Measurements from ENCODE around the gene FCN2. TPM values are rescaled to one million over a fixed set of nuclear protein-coding genes. Genes with fewer than 3 reads are reported as not detected.

The FCN2 gene
- total and polyA plus RNA-seq, 2 of the 4 experiments (the other 2 are of a cell fraction) = not detected

DNA sequence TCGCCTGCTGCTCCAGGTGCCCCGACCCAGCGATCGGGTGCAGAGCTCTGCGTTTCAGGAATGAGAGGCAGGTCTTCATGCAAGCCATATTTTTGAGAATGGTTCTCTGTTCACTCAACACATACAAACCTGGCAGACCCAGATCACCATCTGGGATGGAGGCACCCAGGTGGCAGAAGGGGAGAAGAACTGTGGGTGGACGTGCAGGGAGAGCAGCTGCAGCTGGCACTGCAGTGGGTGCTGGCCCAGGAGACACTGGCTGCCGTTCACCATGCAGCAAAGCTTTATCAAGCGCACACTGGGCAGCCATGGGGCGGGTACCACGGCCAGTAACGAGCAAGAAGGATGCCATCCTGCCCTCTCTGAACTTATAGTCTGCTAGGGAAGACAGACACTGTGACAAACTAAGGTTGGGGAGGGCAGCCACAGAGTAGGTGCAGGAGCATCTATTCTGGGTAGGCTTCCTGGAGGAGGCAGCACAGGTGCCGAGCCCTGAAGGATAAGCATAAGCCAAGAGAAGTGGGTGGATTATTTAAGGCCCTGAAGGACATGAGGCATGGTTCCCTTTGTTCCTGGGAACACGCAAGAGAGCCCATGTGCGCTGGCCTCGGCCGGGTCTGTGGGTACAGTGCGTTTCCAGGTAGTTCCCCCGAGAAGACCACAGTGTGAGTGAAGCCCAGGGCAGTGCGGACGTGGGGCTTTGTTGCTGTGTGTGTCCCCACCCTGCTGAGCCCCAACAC lies 46.2 kb upstream of the FCN2 start:
- Histone ChIP-seq H2BK20ac (ENCODE audit: low read depth, low read length) (no peak overlapping the region), H2BK15ac (ENCODE audit: low read depth, low read length) (no peak overlapping the region), H2BK5ac (ENCODE audit: low read depth, low read length, poor library complexity, severe bottlenecking) (no peak overlapping the region), H2AK9ac (replicated peaks; ENCODE audit: low read depth, low read length, poor library complexity) (no peak overlapping the region), H4K20me1 (ENCODE audit: insufficient read depth, low read length) (peaks cover 22% of the 10 kb centered on the region), H3K79me1 (ENCODE audit: low read depth in 1 of 2, low read length in 2 of 2) (peaks cover 4 to 12% of the 10 kb centered on the region in 2 experiments; a peak in 3 of 4 replicates), H2BK120ac (ENCODE audit: low read depth, low read length) (no peak overlapping the region), H3K9me3 (ENCODE audit: control insufficient read depth, insufficient read depth, low read length) (no peaks in the 10 kb centered on the region), H3K23ac (ENCODE audit: low read depth, low read length) (no peak overlapping the region), H3K4ac (ENCODE audit: low read depth, low read length) (no peak overlapping the region), H4K91ac (ENCODE audit: insufficient read depth, low read depth, low read length) (no peak overlapping the region), H4K8ac (ENCODE audit: low read depth in 2 of 2, low read length in 2 of 2) (no peak overlapping the region), H3K18ac (ENCODE audit: low read depth, low read length) (no peak overlapping the region), H3K27ac (ENCODE audit: insufficient read depth, low read length) (no peak overlapping the region), H2AFZ (replicated peaks; ENCODE audit: low read length, poor library complexity) (no peak overlapping the region), H3K27me3 (ENCODE audit: control insufficient read depth, insufficient read depth, low read length) (no peaks in the 10 kb centered on the region), H3K4me1 (ENCODE audit: control insufficient read depth, insufficient read depth, low read length) (no peaks in the 10 kb centered on the region), H3K56ac (ENCODE audit: extremely low read depth, insufficient read depth, low read length) (no peak overlapping the region), H2AK5ac (ENCODE audit: low read depth, low read length) (no peak overlapping the region), H3K36me3 (ENCODE audit: control insufficient read depth, insufficient read depth, low read length) (peaks cover 94% of the 10 kb centered on the region), H3K14ac (replicated peaks; ENCODE audit: low read depth, low read length) (no peak overlapping the region), H3K4me3 (ENCODE audit: insufficient read depth, low read depth, low read length) (no peak overlapping the region), H3K9ac (ENCODE audit: low read depth, low read length) (no peak overlapping the region), H3K9me1 (ENCODE audit: insufficient read depth, low read length) (0 out of 2 replicates have a peak, but pooled peaks cover 3% of the 10 kb centered on the region), H4K5ac (ENCODE audit: low read depth, low read length) (no peak overlapping the region), H3K4me2 (ENCODE audit: low read depth, low read length) (no peak overlapping the region)
- in situ Hi-C loops (cut with MboI; ENCODE audit: low sequenced_read_pairs) = no loop called here
- POLR2A ChIA-PET (ENCODE audit: unreplicated experiment) = no interaction called here
- intact Hi-C loops (cut with micrococcal nuclease) = no loop called here
- no TSS peak for BruUV-seq (replicated peaks)
- TF ChIP-seq, protein P1, sequence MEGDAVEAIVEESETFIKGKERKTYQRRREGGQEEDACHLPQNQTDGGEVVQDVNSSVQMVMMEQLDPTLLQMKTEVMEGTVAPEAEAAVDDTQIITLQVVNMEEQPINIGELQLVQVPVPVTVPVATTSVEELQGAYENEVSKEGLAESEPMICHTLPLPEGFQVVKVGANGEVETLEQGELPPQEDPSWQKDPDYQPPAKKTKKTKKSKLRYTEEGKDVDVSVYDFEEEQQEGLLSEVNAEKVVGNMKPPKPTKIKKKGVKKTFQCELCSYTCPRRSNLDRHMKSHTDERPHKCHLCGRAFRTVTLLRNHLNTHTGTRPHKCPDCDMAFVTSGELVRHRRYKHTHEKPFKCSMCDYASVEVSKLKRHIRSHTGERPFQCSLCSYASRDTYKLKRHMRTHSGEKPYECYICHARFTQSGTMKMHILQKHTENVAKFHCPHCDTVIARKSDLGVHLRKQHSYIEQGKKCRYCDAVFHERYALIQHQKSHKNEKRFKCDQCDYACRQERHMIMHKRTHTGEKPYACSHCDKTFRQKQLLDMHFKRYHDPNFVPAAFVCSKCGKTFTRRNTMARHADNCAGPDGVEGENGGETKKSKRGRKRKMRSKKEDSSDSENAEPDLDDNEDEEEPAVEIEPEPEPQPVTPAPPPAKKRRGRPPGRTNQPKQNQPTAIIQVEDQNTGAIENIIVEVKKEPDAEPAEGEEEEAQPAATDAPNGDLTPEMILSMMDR (conservative IDR thresholded peaks at IDR 0.05; ENCODE audit: low read depth, low read length) = no peak
- TF ChIP-seq RAD21 (IDR thresholded peaks at IDR 0.05; ENCODE audit: low read length) = no peak
- no peak for TF ChIP-seq CHD1 (IDR thresholded peaks at IDR 0.05; ENCODE audit: low read depth, low read length)
- TF ChIP-seq MAZ (IDR thresholded peaks at IDR 0.05; ENCODE audit: borderline replicate concordance, low read depth, low read length) = no peak
- no peak for TF ChIP-seq POLR2A (IDR thresholded peaks at IDR 0.05; ENCODE audit: low read depth, low read length)
- 97% methylated on average over 6 of the region's 20 CpGs; no CpG with 5 or more reads in 1 of the 2 experiments for WGBS, 2 experiments (ENCODE audit: extremely low coverage in 2 of 2, insufficient read length in 1 of 2)
- CTCF ChIA-PET = no interaction called here
- DNase-seq (no peak), ATAC-seq (ENCODE audit: low read depth) (no peak)
- dilution Hi-C loops (cut with HindIII; ENCODE audit: low sequenced_read_pairs, unreplicated experiment) = no loop called here

All from IMR-90 (cell line).